ENCODE data around the gene ITGA4.

DNA sequence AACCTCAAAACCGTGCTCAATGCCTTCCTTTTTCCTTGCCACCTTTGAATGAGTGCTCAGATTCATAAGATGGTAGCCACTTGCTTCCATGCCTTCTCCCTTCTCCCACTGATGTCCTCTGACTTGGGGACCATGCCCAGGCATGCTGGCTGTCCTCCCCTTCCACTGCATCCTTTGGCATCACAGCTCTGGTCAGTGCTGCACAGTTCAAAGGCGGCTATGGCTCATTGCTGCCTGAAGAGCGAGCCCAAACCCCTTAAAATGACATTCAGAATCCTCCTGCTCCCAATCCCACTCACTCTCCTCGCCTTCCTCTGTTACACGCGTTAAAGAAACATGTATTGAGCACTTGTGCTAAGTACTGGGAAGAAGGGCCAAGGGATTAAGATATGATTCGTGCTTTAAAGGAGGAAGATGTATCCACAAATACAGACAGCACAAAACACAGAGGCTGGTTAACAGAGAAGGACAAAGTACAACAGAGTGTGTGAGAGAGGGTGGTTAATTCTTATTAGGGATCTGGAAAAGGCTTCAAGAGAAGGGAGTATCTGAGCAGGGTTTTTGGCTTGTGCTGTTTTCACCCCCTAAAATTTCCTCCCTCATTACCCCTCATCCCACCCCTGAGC, 118.0 kb downstream of the ITGA4 start:
- TF ChIP-seq CTCF (IDR thresholded peaks at IDR 0.05) (no peak), POLR2A (IDR thresholded peaks at IDR 0.05) (no peak)

Measured in breast epithelium (tissue), 3 donors.